B cell (primary cell): ENCODE data around the gene OR9A4.

ENCODE experiments used
- EZH2 ChIP-seq: IDR thresholded peaks from 2 replicates; pipeline ENCODE4 v1.6.1; 2012; ENCODE audit warnings: borderline replicate concordance, low read depth, mild to moderate bottlenecking, moderate library complexity, low read length; ENCODE audit not compliant: insufficient read depth, poor library complexity, severe bottlenecking
- TF ChIP-seq, protein P1 (sequence below): fragments of 200-600 bp; IDR thresholded peaks from one replicate; pipeline ENCODE4 v1.8.0; 2022; ENCODE audit warnings: antibody characterized with exemption, mild to moderate bottlenecking

DNA sequence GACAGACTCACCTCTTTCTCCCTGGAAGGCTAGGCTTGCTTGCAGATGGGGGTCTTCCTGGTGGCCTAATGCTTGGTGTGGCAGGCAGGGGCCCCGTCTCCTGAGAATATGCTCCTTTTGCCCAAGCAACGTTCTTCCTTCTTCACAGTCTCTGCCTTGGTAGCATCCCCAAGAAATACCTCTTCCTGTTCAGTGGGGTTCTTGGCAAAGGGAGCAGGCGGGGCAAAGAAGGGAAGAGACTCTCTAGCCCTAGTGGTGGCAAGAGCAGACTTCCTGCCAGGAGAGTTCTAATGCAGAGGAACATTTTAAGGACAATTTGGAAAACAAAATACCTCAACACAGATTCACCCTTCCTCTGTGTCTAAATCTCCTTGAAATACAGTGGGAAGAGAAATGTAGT is 30.6 kb downstream of the OR9A4 start, which contains the start of gene CLEC5A:
- TF ChIP-seq, protein P1, sequence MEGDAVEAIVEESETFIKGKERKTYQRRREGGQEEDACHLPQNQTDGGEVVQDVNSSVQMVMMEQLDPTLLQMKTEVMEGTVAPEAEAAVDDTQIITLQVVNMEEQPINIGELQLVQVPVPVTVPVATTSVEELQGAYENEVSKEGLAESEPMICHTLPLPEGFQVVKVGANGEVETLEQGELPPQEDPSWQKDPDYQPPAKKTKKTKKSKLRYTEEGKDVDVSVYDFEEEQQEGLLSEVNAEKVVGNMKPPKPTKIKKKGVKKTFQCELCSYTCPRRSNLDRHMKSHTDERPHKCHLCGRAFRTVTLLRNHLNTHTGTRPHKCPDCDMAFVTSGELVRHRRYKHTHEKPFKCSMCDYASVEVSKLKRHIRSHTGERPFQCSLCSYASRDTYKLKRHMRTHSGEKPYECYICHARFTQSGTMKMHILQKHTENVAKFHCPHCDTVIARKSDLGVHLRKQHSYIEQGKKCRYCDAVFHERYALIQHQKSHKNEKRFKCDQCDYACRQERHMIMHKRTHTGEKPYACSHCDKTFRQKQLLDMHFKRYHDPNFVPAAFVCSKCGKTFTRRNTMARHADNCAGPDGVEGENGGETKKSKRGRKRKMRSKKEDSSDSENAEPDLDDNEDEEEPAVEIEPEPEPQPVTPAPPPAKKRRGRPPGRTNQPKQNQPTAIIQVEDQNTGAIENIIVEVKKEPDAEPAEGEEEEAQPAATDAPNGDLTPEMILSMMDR = no peak
- no peak for TF ChIP-seq EZH2
